CD4-positive, alpha-beta T cell treated with Interferon gamma for 1 hour (primary cell): ENCODE results near the gene SASH3.
"Not testable (repeated sequence)": the region's sequence is repeated elsewhere in the genome, so short reads cannot be mapped to it uniquely, and the experiment has no call there.

ENCODE experiments used
- DNase-seq: peaks from one replicate; pipeline ENCODE4 v3.0.0-alpha.2; 2020

Gene SASH3

DNA sequence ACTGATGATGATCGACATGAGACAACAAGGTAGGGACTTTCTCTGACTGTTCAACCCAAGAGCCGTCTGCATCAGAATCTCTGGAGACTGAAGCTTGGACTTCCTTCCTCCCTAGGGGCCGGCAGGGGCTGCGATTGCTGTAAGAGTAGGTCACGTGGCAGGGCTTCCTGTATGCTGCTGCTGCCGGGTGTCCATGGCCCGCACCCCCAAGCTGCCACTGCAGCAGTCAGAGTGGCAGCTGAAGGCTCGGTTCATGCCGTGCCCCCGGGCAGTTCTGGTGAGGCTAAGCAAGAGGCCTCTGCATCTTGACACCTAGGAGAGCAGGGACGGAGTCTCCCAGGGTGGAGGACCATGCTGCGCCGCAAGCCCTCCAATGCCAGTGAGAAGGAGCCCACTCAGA, at the start of gene SASH3:
TSS of gene SASH3 (plus strand) at position 203 of the 400 bp plus-strand sequence. CDS start at position 352, 149 bp downstream.
- DNase-seq: peak; percentile 84

DNA sequence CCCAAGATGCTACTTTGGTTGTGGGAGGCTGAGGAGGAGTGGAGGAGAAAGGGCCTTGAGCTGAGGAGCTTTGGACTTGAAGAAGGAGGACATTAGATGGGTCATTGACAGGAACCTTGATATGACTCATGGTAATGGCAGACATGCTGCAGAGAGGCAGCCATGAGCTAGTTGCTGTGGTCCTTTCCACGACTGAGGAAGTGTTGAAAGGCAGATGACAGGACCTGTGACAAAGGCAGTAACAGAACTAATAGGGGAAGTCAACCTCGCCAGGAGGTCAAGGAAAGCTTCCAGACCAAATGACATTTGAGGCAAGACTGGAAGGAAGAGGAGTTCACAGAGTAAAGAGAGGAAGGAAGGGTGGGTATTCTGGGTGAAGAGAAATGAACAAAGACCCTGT, 48.5 kb upstream of the SASH3 start:
- peak; percentile 47 for DNase-seq

DNA sequence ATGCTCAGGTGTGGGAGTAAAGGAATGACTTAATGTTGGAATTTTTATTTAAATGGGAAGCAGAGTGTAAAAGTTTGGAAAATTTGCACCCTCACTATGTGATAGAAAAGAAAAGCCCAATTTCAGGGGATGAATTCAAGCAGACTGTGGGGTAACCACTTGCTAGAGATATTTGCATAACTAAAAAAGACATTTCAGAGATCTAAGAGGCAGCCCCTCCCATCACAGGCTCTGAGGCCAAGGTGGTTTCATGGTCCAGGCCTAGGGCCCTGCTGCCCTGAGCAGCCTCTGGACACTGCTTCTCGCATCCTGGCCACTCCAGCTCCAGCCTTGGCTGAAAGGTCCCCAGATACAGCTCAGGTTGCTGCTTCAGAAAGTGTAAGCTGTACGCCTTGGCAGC, 46.9 kb upstream of the SASH3 start:
- DNase-seq: no peak

DNA sequence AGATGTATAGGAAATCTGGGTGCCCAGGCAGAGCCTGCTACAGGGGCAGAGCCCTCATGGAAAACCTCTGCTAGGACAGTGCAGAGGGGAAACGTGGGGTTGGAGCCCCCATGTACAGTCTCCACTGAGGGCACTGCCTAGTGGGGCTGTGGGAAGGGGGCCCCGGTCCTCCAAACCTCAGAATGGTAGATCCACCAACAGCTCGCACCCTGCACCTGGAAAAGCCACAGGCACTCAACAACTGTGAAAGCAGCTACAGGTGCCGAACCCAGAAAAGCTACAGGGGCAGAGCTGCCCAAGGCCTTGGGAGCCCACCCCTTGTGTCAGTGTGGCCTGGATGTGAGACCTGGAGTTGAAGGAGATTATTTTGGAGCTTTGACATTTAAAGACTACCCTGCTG, 46.4 kb upstream of the SASH3 start:
- no peak for DNase-seq

DNA sequence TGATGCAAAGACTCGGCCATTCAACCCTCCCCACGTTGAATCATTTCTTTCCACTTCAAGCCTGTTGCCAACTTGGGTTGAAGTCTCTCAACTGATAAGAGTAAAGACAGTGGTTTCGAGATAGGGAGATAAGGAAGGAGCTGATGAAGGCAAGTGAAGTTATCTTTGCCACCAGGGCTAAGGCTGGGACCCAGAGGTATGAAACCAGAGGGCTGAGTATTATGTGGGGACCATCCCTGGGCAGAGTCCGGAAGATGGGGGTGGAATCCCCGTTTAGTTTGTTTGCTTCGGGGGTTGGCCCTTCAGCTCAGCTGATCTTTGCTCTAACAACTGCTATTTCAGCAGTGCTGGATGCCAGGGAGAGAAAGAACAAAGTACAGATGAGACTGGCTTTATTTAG, 43.3 kb upstream of the SASH3 start:
- DNase-seq: no peak

DNA sequence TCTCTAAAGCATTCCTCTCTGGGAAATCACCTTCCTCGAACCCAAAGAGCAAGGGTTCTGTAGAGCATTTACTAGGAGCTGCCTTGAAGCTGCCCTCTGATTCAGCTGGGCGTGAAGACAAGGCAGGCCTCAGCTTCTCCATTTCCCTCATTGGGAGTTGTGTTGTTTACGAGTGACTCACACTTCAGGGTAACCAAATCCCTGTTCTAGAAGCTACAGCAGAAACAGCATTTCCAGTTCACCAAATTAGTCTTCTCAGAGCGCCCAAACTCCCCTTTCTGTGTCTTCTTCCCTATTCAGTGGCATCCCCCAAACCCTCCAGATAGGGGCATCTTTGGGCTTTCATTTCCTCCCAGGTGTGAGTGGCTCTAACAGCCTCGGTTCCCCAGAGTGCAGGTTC, 41.8 kb upstream of the SASH3 start:
- peak; percentile 26 for DNase-seq

DNA sequence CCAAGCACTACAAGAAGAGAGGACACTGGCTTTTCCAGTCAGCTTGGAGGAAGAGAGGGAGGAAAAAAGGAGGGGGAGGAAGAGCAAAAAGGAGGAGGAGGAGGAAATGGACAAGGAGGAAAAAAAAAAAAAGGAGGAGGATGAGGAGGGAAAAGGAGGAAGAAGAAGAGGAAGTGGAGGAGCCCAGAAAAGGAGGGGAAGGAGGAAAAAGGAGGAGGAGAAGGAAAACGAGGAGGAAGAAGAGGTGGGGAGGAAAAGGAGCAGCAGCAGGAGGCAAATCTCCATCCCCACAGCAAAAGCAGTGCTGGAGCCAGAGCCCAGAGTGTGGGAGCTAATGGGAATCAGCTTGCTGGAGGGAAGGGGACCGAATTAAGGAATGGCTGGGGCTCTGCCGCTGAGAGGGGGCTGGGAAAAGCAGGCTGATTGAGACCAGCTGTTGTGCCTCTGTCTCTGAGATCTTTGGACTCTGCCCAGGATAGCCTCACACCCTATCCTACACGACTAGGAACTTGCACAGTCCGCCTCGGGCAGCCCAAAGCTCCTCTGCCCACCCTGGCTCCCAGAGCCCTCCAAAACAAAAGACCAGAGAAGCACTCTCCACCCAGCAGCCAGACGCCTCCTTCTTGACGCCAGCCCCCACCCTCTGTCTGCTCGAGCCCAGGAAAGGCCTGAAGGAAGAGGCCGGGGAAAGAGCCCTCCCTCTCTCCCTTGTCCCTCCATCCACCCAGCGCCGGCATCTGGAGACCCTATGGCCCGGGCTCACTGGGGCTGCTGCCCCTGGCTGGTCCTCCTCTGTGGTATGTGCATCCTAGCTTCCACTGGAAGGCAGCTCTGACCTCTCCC, 41.1 kb upstream of the SASH3 start, which contains the start of gene XPNPEP2:
TSS of gene XPNPEP2 (plus strand) at position 514 of the 843 bp plus-strand sequence. CDS start at position 749, 235 bp downstream.
- no peak for DNase-seq

DNA sequence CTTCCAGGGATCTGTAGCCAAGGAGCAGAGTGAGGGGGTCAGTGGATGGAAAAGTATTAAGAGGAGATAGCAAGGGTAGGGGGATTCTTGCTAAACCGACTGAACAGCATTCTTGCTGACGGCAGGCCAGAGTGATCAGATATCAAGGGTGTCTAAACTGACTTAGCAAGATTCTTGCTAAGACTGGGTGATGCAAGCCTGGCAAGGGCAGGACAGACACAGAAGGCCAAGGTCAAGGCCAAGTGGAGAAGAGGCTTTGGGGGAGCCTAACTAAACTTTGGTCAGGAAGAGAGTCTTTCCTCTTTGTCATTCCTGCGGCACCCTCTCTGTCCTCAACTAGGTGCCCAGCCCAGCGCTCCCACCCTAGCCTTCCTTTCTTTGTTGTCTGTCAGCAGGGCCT, 40.2 kb upstream of the SASH3 start:
- no peak for DNase-seq

DNA sequence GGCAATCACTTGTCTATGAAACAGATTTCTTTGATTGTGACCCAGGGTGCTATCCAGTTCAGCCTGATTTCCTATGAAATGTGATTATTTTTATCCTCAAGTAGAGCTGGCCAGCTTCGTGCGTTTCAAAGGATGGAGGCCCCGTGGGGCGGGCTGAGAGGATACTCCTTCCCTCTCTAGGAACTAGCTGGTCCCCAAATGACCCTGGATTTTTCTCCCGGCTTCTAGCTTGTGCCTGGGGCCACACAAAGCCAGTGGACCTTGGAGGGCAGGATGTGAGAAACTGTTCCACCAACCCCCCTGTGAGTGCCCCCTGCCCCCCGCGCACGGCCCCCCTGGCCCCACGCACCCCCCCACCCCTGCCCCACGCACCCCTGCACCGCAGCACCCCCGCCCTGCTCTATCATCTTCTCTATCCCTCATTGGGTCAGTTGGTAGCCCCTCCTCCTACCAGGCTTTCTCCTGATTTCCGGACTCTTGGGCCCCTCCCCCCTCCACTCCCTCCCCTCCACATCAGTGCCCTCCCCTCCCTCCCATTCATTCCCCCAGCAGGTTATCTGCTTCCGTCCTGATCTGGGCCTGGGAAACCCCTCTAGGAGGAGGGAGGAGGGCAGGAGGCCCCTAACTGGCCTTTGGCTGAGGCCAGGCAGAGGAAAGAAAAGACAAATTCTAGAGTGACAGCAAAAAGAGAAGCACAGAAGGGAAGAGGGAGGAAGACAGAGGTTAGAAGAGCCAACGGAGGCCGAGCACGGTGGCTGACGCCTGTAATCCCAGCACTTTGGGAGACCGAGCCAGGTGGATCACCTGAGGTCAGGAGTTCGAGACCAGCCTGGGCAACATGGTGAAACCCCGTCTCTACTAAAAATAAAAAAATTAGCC, 37.6 kb upstream of the SASH3 start:
- no peak for DNase-seq

DNA sequence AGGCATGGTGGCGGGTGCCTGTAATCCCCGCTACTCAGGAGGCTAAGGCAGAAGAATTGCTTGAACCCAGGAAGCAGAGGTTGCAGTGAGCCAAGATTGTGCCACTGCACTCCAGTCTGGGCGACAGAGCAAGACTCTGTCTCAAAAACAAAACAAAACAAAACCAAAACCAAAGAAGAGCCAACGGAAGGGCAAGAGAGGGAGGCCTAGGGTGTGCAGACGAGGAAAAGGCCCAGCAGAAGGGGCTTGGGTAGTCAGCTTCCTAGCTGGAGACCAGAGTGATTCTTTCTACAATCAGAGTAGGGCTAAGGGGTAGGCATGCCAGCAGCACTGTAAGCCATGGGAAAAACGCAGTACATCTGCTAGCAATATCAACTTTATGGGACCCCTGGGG, 37.0 kb upstream of the SASH3 start:
- DNase-seq: not testable (repeated sequence)

DNA sequence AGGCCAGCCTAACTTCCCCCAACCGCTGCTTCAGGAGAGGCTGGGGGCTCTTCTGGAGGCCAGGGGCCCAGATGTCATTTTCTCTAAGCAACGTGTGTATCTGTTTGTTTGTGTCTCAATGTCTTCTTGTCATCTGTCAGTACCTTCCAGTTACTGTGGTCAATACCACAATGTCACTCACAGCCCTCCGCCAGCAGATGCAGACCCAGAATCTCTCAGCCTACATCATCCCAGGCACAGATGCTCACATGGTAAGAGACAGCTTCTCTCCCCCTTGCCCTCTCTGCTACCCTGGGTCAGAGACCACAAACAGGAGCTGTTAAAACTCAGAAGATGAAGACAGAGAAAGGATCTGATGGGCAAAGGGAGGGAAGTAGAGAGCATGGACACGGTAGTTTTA, 35.9 kb upstream of the SASH3 start:
- no peak for DNase-seq

DNA sequence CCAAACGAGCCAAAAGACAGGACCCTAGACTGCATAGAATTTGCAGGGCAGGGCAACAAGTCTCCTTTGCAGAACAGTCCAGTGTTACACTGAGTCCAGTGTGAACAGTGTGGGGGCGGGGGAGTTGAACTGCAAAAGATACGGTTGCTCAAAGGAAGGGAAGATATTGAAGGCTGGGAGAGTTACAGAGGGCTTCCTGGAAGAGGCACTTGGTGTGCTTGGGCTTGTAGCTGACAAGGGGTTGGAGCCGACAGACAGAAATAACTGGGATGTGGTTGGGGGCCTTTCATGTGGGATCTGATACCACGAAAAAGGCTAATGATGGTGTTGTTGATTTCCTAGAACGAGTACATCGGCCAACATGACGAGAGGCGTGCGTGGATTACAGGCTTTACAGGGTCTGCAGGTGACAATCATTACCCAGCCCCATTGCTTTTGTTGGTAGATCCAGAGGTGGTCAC, 34.9 kb upstream of the SASH3 start:
- DNase-seq: no peak

DNA sequence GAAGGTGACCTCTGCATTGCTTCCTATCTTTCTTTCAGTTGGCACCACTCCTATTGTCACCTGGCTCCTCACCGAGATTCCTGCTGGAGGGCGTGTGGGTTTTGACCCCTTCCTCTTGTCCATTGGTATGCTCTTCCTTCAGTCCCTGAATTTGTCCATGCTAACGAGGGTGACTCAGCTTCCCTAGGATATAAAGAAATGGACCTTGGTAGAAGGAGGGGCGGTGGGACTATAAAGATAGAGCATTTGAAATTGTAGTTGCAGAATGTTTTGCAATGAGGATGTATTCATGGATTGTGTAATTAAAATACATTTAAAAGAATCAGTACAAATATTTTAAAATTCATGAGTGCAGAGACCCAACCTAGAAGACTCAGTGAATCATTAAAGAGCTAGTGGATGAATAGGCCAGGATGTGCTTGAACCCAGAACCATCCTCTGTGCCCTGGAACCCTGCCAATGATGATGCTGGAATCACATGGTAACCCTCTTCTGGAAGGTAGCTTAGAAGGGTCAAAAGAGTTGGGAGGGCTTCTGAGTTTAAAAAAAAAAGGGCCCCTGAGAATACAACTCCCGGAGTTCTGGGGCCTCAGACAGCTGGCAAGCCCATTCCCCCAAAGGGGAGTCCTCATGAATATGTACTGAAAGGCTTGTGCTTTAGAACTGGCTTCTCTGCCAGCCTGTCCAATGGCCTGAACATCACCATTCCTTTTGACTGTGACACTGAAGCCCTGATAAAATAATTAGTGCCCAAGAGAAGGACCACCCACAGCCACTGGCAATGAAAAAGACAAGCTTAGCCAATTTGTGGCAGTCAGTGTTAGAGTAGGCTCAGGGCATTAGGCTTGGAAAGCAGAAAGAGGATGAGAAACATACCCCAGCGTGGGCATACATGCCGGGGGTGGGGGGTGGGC, 32.9 kb upstream of the SASH3 start:
- DNase-seq: no peak

DNA sequence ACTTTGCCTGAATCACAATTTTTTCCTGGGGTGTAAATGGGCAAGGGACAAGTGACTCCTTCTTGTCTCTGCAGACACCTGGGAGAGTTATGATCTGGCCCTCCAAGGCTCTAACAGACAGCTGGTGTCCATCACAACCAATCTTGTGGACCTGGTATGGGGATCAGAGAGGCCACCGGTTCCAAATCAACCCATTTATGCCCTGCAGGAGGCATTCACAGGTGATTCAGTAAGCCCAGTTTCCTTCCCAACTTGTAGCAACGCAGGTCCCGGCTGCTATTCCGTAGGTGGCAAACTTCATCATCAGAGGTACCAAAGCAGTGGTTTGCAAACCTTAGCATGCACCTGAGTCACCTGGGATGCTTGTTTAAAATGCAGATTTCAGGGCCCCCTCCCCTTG, 32.2 kb upstream of the SASH3 start:
- DNase-seq: no peak

DNA sequence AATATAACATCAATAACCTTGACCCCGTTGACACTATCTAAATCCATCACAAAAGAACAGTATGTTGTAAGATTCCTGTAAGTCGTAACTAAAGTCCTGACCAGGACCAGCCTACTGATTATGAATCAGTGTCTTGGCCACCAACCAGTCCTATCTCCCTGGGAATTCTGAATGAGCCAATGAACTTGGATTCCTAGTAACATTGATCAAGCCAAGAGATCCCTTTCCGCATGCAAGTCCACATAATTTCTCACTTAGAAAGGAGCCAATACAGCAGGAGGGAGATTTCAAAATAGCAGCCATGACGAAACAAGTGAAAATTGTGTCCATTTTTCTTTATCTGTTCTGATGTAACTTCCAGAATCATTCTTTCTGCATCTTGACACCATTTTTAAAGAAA, 31.4 kb upstream of the SASH3 start:
- DNase-seq: no peak

DNA sequence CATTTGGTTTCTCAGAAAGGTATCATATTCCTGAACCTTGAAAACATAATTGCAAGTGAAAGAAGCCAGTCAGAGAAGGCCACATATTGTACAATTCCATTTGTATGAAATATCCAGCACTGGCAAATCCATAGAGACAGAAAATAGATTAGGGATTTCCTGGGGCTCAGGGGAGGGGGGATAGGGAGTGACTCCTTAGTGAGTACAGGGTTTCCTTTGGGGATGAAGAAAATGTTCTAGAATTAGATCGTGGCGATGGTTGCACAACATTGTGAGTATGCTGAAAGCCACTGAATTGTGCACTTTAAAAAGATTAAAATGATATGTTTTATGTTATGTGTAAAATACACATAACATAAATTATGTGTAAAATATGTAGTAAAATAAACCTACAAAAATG, 30.7 kb upstream of the SASH3 start:
- DNase-seq: no peak

DNA sequence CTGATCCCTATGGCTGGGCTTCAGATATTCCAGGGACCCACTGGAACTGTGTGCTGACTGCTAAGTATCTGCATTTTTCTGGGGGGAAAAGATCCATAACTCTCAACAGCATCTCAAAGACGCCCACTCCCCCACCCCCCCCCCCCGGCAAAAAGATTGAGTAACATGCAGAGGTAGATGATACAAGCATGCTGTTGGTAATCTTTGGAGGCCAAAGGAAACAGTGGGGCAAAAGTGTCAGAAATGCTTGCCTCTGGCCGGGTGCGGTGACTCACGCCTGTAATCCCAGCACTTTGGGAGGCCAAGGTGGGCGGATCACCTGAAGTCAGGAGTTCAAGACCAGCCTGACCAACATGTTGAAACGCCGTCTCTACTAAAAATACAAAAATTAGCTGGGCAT, 28.8 kb upstream of the SASH3 start:
- no peak for DNase-seq

DNA sequence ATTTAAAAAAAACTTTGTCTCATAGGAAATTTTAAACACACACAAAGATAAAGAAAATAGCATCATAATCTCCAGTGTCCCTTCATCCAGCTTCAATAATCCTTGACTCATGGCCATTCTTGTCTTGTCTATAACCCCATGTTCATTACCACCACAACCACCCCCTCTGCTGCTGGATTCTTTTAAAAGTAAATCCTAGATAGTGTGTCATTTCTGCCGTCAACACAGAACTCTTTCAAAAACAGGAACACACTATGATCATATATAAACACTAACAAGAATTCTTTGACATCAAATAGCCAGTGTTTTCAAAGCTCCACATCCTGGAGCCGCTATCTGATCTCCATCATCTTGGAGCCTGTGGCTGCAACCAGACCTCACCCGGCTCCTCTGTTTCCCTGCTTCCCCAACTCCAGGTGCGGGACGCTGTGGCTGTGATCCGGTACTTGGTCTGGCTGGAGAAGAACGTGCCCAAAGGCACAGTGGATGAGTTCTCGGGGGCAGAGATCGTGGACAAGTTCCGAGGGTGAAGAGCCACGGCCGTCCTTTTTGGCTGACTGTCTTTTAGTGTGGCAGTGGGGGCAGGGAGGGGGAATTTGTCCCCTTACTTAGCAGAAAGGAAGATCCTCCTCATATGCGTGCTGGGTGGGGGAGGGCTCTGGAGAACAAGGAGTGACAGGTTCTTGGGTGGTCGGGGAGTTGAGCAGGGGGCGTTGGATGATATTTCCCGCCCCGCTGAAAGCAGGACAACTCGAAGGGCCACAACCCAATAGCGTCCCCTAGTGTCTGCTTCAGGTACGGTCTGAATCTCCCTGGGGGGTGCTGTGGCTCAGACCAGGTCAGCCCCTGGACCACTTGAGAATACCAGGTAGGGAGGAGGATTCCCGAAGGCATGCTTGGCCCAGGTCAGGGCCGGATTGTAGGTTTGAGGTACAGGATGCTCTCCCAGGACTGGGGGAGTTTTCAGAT, 25.4 kb upstream of the SASH3 start:
- no peak for DNase-seq

DNA sequence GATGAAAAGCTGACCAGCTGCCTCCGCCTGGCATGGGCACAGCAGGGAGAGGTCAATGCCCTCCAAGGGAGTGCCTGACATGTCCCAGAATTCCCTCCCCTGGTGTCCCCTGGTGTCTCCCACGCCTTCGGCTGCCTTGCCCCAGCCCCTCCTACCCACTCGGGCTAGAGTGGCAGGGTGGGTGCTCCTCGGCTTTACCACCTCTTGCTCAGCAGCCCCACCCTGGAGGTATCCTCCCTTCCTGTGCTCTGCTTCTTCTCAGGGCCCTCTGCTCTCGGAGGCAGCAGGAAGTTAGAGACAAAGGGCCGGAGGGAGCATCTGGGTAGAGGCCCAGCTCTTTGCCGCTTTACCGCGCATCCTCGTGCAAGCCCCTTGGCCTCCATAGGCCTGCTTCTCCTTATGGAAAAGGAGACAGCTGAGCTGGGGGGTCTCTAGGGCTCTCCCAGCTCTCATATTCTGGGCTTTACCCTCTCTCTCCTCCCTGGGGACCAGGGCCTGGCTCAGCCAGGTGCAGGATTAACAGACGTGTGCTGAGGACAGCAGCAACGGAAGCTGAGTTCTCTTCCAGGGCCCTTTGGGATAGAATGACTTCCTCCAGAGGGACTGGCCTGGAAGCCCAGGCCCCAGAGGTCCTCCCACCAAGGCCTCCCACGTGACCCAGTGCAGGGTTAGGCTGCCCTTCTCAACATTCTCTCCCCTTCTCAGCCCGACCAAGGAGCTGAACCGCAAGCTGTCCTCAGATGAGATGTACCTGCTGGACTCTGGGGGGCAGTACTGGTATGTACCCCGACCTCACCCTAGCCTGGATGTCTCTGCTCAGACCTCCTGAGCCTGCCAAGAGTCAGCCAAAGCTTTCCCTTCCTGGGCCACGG, 23.7 kb upstream of the SASH3 start:
- no peak for DNase-seq

DNA sequence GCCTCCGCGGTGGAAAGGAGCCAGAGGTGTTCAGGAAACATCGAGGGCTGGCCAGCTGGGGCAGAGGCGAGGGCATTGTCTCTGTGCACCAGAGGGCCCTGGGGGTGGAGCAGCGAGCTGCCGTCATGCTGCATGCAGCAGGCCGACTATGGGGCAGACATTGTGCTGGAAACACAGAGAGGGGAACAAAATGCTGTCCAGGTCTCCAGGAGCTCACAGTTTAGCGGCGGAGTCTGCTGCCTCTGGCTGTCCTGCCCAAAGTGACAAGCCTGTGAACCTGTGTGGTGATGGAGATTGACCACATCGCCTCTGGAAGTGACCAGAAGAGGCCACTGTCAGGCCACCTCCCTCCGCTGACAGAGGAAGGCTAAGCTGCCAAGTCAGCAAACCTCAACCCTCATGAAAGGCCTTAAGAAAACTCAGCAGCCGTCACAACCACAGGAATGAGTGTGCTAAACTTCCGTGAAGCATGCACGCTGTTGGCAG, 20.1 kb upstream of the SASH3 start:
- DNase-seq: peak; percentile 63
